GM10248 (cell line): ENCODE measurements around the gene RAB11FIP2.

Source experiments
- CTCF ChIA-PET: fragments of 300-600 bp; sonication (Branson Sonifier 250); formaldehyde crosslinking; extraction: SDS; loops from one replicate; lab custom pipeline; 2021; ENCODE audit warnings: antibody characterized with exemption; lab: Yijun Ruan, JAX
- POLR2A ChIA-PET: fragments of 350-650 bp; sonication (Branson Sonifier 250); formaldehyde crosslinking; extraction: SDS; loops from one replicate; lab custom pipeline; 2020; ENCODE audit warnings: antibody characterized with exemption; lab: Yijun Ruan, JAX
- DNase-seq: peaks from one replicate; pipeline ENCODE4 v3.0.0; 2012; ENCODE audit errors: extremely low spot score
- TF ChIP-seq, protein P1 (sequence below): IDR thresholded peaks from 2 replicates; pipeline ENCODE4 v1.5.1; 2012; ENCODE audit warnings: mild to moderate bottlenecking, low read depth; ENCODE audit errors: extremely low read depth, missing control alignments, control extremely low read depth

Gene RAB11FIP2

DNA sequence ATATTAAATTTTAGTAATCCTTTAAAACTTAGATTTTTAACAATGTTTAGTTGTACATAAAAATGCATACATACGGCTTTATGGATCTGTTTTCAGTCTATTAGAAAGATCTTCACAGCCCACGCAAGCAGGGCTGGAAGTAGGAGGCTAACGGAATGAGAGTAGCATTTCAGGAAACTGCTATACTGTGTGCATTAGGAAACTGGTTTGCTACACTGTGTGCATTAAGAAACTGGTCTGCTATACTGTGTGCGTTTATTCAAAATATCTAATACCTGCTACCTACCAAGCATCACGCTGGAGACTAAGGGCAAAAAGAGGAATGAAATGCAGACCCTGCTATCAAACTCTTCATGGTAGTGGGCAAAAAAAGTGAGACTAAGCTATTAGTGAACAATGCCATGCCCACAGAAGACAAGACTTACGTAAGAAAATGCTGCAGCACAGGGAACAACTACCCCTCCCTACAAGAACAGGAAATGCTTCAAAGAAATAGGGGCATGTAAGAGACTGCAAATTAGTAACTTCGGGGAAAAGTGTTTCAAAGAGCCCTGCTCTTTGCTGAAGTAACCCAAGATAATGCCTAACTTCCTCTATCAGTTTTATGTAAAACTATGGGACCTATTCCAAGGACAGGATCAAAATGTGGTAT is 11.3 kb downstream of the RAB11FIP2 start:
- ChIA-PET CTCF (interaction anchor here (1.0 kb wide), 1 partner anchor 8 kb away, joined by 3 read pairs; no protein-coding TSS in a partner anchor), POLR2A (no interaction called here)
- TF ChIP-seq, protein P1, sequence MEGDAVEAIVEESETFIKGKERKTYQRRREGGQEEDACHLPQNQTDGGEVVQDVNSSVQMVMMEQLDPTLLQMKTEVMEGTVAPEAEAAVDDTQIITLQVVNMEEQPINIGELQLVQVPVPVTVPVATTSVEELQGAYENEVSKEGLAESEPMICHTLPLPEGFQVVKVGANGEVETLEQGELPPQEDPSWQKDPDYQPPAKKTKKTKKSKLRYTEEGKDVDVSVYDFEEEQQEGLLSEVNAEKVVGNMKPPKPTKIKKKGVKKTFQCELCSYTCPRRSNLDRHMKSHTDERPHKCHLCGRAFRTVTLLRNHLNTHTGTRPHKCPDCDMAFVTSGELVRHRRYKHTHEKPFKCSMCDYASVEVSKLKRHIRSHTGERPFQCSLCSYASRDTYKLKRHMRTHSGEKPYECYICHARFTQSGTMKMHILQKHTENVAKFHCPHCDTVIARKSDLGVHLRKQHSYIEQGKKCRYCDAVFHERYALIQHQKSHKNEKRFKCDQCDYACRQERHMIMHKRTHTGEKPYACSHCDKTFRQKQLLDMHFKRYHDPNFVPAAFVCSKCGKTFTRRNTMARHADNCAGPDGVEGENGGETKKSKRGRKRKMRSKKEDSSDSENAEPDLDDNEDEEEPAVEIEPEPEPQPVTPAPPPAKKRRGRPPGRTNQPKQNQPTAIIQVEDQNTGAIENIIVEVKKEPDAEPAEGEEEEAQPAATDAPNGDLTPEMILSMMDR = no peak
- no peak for DNase-seq

DNA sequence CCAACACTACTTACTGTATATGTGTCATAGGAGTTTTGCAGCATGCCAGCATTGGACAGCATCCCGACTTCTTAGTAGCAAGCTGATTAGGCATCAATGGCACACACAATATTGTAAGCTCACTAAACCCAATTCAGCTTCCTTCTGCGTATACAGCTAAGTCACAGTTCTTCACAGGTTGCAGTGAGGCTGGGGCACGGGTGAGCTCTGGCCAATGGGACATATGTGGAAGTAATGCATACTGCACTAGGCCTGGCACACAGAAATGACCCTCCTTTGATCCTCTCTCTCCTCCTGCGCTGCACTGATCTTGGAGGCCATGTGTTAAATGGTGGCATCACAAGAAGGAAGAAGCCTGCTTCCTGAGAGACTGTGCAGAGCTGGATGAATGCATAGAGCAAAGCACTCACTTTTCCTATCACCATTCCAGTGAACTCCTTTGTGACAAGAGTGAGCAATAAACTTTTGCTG is 11.9 kb downstream of the RAB11FIP2 start:
- CTCF ChIA-PET = no interaction called here
- no peak for DNase-seq
- POLR2A ChIA-PET = no interaction called here
- TF ChIP-seq, protein P1 = no peak

DNA sequence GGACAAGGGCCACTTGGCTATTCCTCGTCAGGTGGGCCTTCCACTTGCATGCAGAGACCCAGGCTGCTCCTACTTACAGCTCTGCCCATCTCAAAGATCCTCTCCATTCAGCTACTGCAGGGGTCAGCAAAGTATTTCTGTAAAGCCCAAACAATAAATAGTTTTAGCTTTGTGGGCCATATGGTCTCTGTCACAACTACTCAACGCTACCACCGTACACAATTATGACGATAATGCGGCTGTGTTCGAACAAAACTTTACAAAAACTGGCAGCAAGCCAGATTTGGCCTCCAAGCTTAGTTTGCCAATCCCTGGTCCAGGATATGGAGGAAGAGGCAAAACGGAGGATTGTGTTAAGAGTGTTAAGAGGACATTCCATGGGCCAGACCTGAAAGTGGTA is 12.8 kb downstream of the RAB11FIP2 start:
- ChIA-PET CTCF (interaction anchor here (1.1 kb wide), 1 partner anchor 9 kb away, joined by 3 read pairs; no protein-coding TSS in a partner anchor), POLR2A (no interaction called here)
- DNase-seq = no peak
- TF ChIP-seq, protein P1 = no peak

DNA sequence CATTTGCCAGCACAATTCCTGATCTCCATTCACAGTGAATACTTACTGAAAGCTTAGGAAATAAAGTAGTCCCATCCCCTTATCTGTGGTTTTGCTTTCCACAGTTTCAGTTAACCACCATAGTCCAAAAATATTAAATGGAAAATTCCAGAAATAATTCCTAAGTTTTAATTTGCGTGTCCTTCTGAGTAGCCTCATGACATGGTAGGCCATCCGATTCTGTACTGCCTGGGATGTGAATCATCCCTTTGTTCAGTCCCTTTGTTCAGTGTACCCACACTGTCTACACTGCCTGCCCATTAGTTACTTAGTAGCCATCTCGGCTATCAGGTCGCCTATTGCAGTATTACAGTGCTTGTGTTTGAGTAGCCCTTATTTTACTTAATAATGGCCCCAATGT is 14.2 kb downstream of the RAB11FIP2 start:
- ChIA-PET CTCF (interaction anchor here (0.7 kb wide), 1 partner anchor 11 kb away, joined by 3 read pairs; no protein-coding TSS in a partner anchor), POLR2A (no interaction called here)
- DNase-seq = no peak
- TF ChIP-seq, protein P1 = no peak

DNA sequence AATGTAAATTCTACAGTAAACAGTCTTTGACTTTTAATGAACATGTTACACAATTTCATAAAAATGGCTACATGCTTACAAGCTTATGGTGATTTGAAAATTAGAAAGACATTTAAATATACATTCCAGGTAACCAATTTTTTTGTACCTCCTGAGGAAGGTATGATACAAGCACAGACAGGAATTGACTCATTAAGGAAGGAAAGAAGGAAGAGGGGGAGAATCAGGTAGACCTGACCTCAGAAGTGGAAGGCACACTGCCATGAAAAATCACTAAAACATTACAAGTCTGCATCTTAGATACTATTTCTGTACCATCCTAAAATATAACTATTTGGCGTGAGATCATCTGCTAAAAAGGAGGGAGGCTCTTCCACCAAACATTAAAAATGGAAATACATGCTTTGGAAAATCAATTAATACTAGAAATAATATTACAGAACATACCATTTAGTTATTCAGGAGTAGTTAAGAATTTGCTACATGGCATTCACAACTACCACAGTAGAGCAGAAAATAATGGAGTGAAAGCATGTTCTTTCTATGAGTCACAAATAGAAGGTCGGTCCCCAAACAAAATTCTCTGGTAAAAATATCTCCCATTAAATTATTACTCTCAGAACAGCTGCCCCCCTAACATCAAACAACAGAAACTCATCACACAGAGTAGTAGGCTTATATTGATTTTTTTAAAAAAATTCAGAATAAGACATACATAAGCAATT is 15.2 kb downstream of the RAB11FIP2 start:
- ChIA-PET POLR2A (no interaction called here), CTCF (interaction anchor here (1.2 kb wide), 1 partner anchor 27 kb away, joined by 3 read pairs; no protein-coding TSS in a partner anchor)
- TF ChIP-seq, protein P1 = no peak
- no peak for DNase-seq

- ChIA-PET POLR2A (no interaction called here), CTCF (interaction anchor here (1.1 to 1.4 kb wide), 2 partner anchors 13 to 32 kb away, joined by 3 to 6 read pairs; no protein-coding TSS in a partner anchor)
- TF ChIP-seq, protein P1 = no peak
- peak; percentile 26 for DNase-seq
Measured at GRCh38 chr10:118028619-118029018, 18.1 kb downstream of the RAB11FIP2 start.
